ENCODE results near the gene FAR2. TPM values are rescaled to one million over a fixed set of nuclear protein-coding genes. Genes with fewer than 3 reads are reported as not detected.

Gene FAR2
- total RNA-seq, 1 donor = 22.5 TPM

DNA sequence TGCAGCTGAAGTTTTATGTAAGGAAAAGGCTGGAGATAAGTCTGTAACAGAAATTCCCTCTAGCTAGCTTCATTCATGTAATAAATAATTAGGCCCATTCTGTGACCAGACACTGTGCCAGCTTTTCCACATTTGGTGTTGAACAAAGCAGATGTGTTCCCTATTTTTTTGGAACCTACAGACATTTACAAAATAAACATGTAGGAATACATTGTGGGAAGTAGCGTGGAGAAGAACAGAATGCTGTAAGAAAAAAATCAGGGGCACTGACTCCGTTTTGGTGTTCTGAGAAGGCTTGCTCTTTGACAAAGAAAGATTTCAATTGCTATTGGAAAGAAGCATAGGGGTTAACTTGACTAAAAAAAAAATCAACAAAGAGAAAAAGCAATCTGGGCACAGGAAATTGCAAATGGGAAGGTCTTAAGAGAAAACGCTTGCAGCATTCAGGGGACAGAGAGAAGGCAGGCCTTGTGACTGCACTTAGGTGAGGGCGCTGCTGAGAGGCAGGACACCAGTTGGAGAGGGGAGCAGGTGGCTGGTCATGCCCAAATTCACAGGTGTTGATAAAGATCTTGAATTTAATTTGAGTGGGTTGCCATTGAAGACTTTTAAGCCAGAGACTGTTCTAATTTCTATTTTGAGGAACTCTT is 4.0 kb downstream of the FAR2 start:
- H3K4me3 ChIP-seq (ENCODE audit: low read depth, low read length) = no peak overlapping the region
- DNase-seq (ENCODE audit: low read depth) = no peak
- no peak for TF ChIP-seq CTCF (IDR thresholded peaks at IDR 0.05; ENCODE audit: insufficient read depth, low read length)

DNA sequence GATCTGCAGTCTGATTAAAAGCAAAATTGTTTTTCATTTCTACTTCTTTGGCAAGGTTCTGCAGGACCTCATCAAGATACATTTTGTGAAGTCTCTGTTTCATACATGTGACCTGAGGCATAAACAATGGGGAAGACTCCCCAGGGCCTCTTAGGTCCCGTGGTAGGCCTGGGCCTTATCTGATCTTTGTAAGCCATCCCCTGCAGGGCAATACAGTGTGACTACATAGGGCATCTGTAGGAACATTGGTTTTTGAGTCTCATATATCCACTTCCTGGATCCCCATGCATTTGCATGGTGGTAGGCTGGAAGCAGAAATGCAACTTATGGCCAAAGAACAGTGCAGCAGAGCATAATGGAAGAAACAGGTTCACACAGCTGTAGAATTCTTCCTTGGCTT is 6.0 kb downstream of the FAR2 start:
- no peak for DNase-seq (ENCODE audit: low read depth)
- no peak for TF ChIP-seq CTCF (IDR thresholded peaks at IDR 0.05; ENCODE audit: insufficient read depth, low read length)
- no peak overlapping the region for H3K4me3 ChIP-seq (ENCODE audit: low read depth, low read length)

- no peak overlapping the region for H3K4me3 ChIP-seq (ENCODE audit: low read depth, low read length)
- no peak for TF ChIP-seq CTCF (IDR thresholded peaks at IDR 0.05; ENCODE audit: insufficient read depth, low read length)
- DNase-seq (ENCODE audit: low read depth) = peak; percentile 64
Observed at GRCh38 chr12:29157486-29157946, 8.4 kb downstream of the FAR2 start.

DNA sequence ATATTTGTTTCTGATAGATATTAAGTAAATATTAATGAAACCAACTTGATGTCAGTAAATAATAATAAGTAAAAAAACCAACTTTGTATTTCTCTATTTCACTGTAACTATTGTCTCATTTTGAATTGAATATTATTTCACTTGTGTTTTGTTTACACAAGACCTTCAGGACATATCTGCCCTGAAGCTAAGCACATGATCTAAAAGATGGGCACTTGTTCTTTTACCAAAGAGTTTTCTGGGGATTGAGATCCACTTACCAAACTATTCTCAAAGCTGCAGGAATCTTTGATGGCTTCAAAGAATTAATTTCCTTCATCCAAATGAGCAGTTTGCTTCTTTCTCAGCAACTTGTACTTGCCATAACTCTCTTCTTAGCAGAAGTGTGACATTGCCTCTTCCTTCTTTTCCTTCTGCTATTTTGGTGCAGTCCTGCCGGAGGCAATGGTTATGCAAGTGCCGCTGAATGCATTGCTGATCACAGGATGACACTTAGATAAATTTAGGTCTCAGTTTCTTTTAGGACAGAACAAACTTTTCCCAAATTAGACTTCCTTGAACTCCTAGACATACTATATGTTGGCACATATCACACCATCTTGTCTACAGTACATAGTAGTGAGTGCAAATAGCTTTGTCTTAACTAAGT is 9.2 kb downstream of the FAR2 start:
- no peak overlapping the region for H3K4me3 ChIP-seq (ENCODE audit: low read depth, low read length)
- no peak for TF ChIP-seq CTCF (IDR thresholded peaks at IDR 0.05; ENCODE audit: insufficient read depth, low read length)
- DNase-seq (ENCODE audit: low read depth) = no peak

GRCh38 chr12:29159661-29160060 is 10.6 kb downstream of the FAR2 start:
- no peak for DNase-seq (ENCODE audit: low read depth)
- no peak for TF ChIP-seq CTCF (IDR thresholded peaks at IDR 0.05; ENCODE audit: insufficient read depth, low read length)

GRCh38 chr12:29160230-29160629 is 11.2 kb downstream of the FAR2 start:
- TF ChIP-seq CTCF (IDR thresholded peaks at IDR 0.05; ENCODE audit: insufficient read depth, low read length) = no peak
- DNase-seq (ENCODE audit: low read depth) = no peak

More at GRCh38 chr12:29159661-29160060, 10.6 kb downstream of the FAR2 start:
- no peak overlapping the region for H3K4me3 ChIP-seq (ENCODE audit: low read depth, low read length)

More at GRCh38 chr12:29160230-29160629, 11.2 kb downstream of the FAR2 start:
- no peak overlapping the region for H3K4me3 ChIP-seq (ENCODE audit: low read depth, low read length)
